Measurements from ENCODE around the gene GJA4.

DNA sequence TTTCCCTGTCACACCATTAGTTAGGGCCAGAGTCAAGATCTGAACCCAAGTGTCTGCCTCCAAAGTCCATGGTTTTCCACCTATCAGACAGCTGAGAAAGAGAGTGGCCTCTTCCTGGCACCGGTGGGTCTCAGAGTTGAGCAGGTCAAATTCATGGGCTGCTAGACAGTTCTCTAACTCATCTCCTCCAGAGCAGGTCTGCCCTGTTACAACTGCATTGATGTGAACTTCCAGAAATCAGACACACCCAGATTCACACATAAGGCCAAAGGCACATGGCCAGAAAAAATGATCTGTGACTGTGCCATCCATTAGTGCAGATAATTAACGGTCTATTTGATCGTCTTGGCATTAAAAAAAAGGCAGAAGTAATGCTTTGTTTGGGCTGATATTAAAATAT, 49.3 kb downstream of the GJA4 start:
- TF ChIP-seq, protein P1, sequence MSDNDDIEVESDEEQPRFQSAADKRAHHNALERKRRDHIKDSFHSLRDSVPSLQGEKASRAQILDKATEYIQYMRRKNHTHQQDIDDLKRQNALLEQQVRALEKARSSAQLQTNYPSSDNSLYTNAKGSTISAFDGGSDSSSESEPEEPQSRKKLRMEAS (IDR thresholded peaks at IDR 0.05; ENCODE audit: insufficient read depth, insufficient read length) = no peak
- TF ChIP-seq POLR2A (IDR thresholded peaks at IDR 0.05; ENCODE audit: low read depth, low read length) = no peak
- TF ChIP-seq, protein P2, sequence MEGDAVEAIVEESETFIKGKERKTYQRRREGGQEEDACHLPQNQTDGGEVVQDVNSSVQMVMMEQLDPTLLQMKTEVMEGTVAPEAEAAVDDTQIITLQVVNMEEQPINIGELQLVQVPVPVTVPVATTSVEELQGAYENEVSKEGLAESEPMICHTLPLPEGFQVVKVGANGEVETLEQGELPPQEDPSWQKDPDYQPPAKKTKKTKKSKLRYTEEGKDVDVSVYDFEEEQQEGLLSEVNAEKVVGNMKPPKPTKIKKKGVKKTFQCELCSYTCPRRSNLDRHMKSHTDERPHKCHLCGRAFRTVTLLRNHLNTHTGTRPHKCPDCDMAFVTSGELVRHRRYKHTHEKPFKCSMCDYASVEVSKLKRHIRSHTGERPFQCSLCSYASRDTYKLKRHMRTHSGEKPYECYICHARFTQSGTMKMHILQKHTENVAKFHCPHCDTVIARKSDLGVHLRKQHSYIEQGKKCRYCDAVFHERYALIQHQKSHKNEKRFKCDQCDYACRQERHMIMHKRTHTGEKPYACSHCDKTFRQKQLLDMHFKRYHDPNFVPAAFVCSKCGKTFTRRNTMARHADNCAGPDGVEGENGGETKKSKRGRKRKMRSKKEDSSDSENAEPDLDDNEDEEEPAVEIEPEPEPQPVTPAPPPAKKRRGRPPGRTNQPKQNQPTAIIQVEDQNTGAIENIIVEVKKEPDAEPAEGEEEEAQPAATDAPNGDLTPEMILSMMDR (IDR thresholded peaks at IDR 0.05; ENCODE audit: extremely low read depth in 1 of 2, insufficient read depth in 1 of 2, low read depth in 1 of 2, low read length in 2 of 2) = no peak
- TF ChIP-seq EZH2 (IDR thresholded peaks at IDR 0.05; ENCODE audit: borderline replicate concordance, low read depth, low read length, severe bottlenecking) = no peak
- TF ChIP-seq POLR2AphosphoS5 (IDR thresholded peaks at IDR 0.05; ENCODE audit: insufficient read depth, low read depth, low read length) = no peak
- no peak for TF ChIP-seq MYC (IDR thresholded peaks at IDR 0.05; ENCODE audit: low read depth, low read length)
- no peak for TF ChIP-seq JUN (IDR thresholded peaks at IDR 0.05; ENCODE audit: borderline replicate concordance, insufficient read depth, insufficient read length, low read depth)
